Fibroblast of lung (primary cell): ENCODE results near the gene DARS1.

ENCODE experiments used
- EZH2 ChIP-seq: IDR thresholded peaks from 2 replicates; pipeline ENCODE4 v1.5.1; 2012; ENCODE audit warnings: low read length, control low read depth, mild to moderate bottlenecking; ENCODE audit errors: missing control alignments
- TF ChIP-seq, protein P1 (sequence below), 2 donors: IDR thresholded peaks in 1 of 2; conservative IDR thresholded peaks in 1 of 2; 1 replicate in 1 of 2; 2 replicates in 1 of 2; pipeline ENCODE4 v1.5.1; 2011 to 2012; ENCODE audit warnings: low read length in 2 of 2, control low read depth in 1 of 2, inconsistent platforms in 1 of 2, low read depth in 1 of 2, mild to moderate bottlenecking in 1 of 2

GRCh38 chr2:136020831-136021230, 35.4 kb upstream of the DARS1 start:
- TF ChIP-seq, protein P1, sequence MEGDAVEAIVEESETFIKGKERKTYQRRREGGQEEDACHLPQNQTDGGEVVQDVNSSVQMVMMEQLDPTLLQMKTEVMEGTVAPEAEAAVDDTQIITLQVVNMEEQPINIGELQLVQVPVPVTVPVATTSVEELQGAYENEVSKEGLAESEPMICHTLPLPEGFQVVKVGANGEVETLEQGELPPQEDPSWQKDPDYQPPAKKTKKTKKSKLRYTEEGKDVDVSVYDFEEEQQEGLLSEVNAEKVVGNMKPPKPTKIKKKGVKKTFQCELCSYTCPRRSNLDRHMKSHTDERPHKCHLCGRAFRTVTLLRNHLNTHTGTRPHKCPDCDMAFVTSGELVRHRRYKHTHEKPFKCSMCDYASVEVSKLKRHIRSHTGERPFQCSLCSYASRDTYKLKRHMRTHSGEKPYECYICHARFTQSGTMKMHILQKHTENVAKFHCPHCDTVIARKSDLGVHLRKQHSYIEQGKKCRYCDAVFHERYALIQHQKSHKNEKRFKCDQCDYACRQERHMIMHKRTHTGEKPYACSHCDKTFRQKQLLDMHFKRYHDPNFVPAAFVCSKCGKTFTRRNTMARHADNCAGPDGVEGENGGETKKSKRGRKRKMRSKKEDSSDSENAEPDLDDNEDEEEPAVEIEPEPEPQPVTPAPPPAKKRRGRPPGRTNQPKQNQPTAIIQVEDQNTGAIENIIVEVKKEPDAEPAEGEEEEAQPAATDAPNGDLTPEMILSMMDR (conservative IDR thresholded peaks at IDR 0.05 in 1 of 2, IDR thresholded peaks at IDR 0.05 in 1 of 2; ENCODE audit: low read depth in 1 of 2, low read length in 2 of 2) = no peak
- no peak for TF ChIP-seq EZH2
